A673 (cell line): ENCODE results near the gene OR2C3.

Source experiments
- CTCF ChIP-seq: fragments of 300-800, 200-600 bp; sonication (generic); conservative IDR thresholded peaks from 2 replicates; pipeline ENCODE4 v1.5.1; 2017; ENCODE audit warnings: low read depth, mild to moderate bottlenecking, antibody characterized with exemption, low read length, moderate library complexity, mixed read lengths
- EZH2 ChIP-seq: fragments of 200-600 bp; sonication (generic); IDR thresholded peaks from 2 replicates; pipeline ENCODE4 v1.6.1; 2017; ENCODE audit warnings: borderline replicate concordance, low read depth, mild to moderate bottlenecking, mixed read lengths, antibody characterized with exemption, low read length; ENCODE audit not compliant: poor library complexity, severe bottlenecking

DNA sequence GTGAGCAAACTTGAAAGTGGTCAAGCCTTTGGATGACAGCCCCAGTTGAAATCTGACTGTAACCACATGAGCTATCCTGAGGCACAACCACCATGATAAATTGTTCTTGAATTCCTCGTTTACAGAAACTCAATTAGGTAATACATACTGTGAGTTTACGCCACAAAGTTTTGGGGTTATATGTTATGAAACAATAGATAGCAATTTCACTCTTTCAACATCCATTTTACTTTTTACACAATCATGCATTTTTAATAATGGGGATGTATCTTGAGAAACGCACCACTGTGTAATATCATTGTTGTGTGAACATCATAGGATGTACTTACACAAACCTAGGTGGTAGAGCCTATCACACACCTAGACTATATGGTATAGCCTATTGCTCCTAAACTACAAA, 35.4 kb downstream of the OR2C3 start:
- TF ChIP-seq CTCF (no peak), EZH2 (no peak)
